Activated T-helper 1 cell treated with anti-CD3 and anti-CD28 coated beads, Interleukin-2, amount 50 U/mL, for 16 hours (primary cell): ENCODE results near the gene ATF7.

Experiments
- DNase-seq, 2 donors: peaks; one replicate each; pipeline ENCODE4 v3.0.0-alpha.2; 2020; ENCODE audit warnings: low read depth in 1 of 2, low spot score in 1 of 2

ATF7 gene

GRCh38 chr12:53532021-53532420 is 94.2 kb downstream of the ATF7 start:
- no peak for DNase-seq

- no peak for DNase-seq
Observed at GRCh38 chr12:53530920-53531319, 95.3 kb downstream of the ATF7 start.

- DNase-seq, result no peak
Observed at GRCh38 chr12:53530061-53530460, 96.1 kb downstream of the ATF7 start.

GRCh38 chr12:53524476-53524875 is 101.7 kb downstream of the ATF7 start:
- DNase-seq, result no peak

- DNase-seq, result no peak
Observed at GRCh38 chr12:53523131-53523530, 103.1 kb downstream of the ATF7 start.

- DNase-seq, result no peak
Observed at GRCh38 chr12:53518381-53518780, 107.8 kb downstream of the ATF7 start.

- no peak for DNase-seq
Observed at GRCh38 chr12:53516758-53517455, 109.3 kb downstream of the ATF7 start.

GRCh38 chr12:53515291-53515680 is 110.9 kb downstream of the ATF7 start:
- DNase-seq, result no peak

GRCh38 chr12:53514628-53515290 is 111.4 kb downstream of the ATF7 start:
- no peak for DNase-seq

- no peak for DNase-seq
Observed at GRCh38 chr12:53513712-53514410, 112.3 kb downstream of the ATF7 start.

GRCh38 chr12:53510181-53510812 is 115.9 kb downstream of the ATF7 start:
- DNase-seq, result no peak

GRCh38 chr12:53508534-53509170 is 117.5 kb downstream of the ATF7 start:
- peak; percentile 65 to 67 for DNase-seq

GRCh38 chr12:53507603-53507885 is 118.6 kb downstream of the ATF7 start:
- no peak for DNase-seq

GRCh38 chr12:53506881-53507602 is 119.1 kb downstream of the ATF7 start, which contains the start of gene NPFF:
TSS of gene NPFF (minus strand) at chr12:53507484. CDS start at chr12:53507474, 10 bp downstream.
- no peak for DNase-seq

GRCh38 chr12:53506450-53506785 is 119.8 kb downstream of the ATF7 start:
- DNase-seq, result no peak

GRCh38 chr12:53505555-53506449 is 120.4 kb downstream of the ATF7 start:
- DNase-seq, result no peak

- no peak for DNase-seq
Observed at GRCh38 chr12:53505086-53505485, 121.1 kb downstream of the ATF7 start.

- DNase-seq, result no peak
Observed at GRCh38 chr12:53504004-53504920, 121.9 kb downstream of the ATF7 start.
